ENCODE data around the gene EXOC3. TPM values are rescaled to one million over a fixed set of nuclear protein-coding genes. Genes with fewer than 3 reads are reported as not detected.

The EXOC3 gene
- 43.9 TPM for total RNA-seq (ENCODE audit: unreplicated experiment)
- long read RNA-seq, partial matches to known transcripts, result 2 of 7 reads
- long read RNA-seq, other reads (novel, unspliced or antisense), result 0 of 7 reads

- no peaks in the 10 kb centered on the region for H3K9me3 Mint-ChIP-seq (ENCODE audit: unreplicated experiment)
- peak within 1 kb of the TSS; percentile 94 for H3K4me3 Mint-ChIP-seq (ENCODE audit: unreplicated experiment)
- H3K27me3 Mint-ChIP-seq (ENCODE audit: unreplicated experiment), result peaks cover 8% of the 10 kb centered on the region
- H3K27ac Mint-ChIP-seq (ENCODE audit: unreplicated experiment), result peak within 1 kb of the TSS; percentile 74
- peaks cover 19% of the 10 kb centered on the region for H3K4me1 Mint-ChIP-seq (ENCODE audit: unreplicated experiment)
- peaks cover 14% of the 10 kb centered on the region for H3K36me3 Mint-ChIP-seq (ENCODE audit: low read depth, unreplicated experiment)
- TF ChIP-seq CTCF (IDR thresholded peaks at IDR 0.05; ENCODE audit: unreplicated experiment), result no peak
- peak; percentile 59 for DNase-seq (ENCODE audit: low spot score)
Observed at GRCh38 chr5:442335-443238, at the start of gene EXOC3. Gene EXOC3, plus strand, starts transcription at chr5:443176. Its CDS starts 3,030 bp downstream, at chr5:446206.

DNA sequence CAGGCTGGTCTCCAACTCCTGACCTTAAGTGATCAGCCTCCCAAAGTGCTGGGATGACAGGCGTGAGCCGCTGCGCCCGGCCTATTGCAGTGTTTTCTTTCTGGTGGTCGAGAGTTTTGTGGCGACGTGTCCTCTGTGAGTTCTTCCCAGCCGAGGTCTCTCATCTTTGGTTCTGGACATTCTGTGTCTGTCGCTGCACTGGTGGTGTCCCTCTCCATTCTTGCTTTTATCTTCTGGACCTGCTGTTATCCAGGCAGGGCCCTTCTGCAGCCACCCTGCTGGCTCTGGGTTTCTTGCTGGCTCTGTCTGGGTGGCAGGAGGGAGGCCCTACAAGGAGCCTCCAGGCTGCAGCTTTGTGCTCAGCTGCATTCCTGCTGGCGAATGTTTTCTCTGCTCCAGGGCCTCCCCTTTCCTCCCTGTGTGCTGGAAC is 49.1 kb upstream of the EXOC3 start:
- H3K27ac Mint-ChIP-seq (ENCODE audit: unreplicated experiment), result peak overlapping the region; percentile 1
- no peak overlapping the region for H3K4me3 Mint-ChIP-seq (ENCODE audit: unreplicated experiment)
- no peak for TF ChIP-seq CTCF (IDR thresholded peaks at IDR 0.05; ENCODE audit: unreplicated experiment)
- peaks cover 10% of the 10 kb centered on the region for H3K27me3 Mint-ChIP-seq (ENCODE audit: unreplicated experiment)
- H3K36me3 Mint-ChIP-seq (ENCODE audit: low read depth, unreplicated experiment), result peaks cover 15% of the 10 kb centered on the region
- H3K9me3 Mint-ChIP-seq (ENCODE audit: unreplicated experiment), result no peaks in the 10 kb centered on the region
- no peak for DNase-seq (ENCODE audit: low spot score)
- peaks cover 25% of the 10 kb centered on the region for H3K4me1 Mint-ChIP-seq (ENCODE audit: unreplicated experiment)

DNA sequence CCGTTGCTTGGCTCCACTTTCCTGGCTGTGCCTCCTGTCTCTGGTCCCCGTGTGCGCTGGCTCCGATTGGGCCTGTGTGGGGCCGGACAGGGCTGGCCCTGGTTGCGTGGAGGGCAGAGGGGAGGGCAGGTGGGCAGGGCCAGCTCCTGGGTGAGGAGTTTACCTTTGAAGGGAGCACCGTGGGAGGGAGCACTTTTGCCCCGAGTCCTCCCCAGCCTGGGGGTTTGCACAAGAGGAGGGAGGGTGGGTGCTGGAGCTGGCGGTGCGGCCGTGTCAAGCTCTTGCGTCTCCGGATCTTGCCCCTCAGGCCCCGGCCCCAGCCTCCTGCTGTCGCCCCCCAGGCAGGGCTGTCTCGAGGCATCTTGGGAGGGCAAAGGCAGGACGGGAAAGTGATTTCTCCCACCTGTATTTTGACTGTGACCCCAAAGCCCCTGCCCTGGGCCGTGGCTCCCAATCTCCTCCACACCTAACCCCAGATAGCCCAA is 48.3 kb upstream of the EXOC3 start:
- peaks cover 27% of the 10 kb centered on the region for H3K4me1 Mint-ChIP-seq (ENCODE audit: unreplicated experiment)
- H3K36me3 Mint-ChIP-seq (ENCODE audit: low read depth, unreplicated experiment), result peaks cover 15% of the 10 kb centered on the region
- DNase-seq (ENCODE audit: low spot score), result no peak
- no peak for TF ChIP-seq CTCF (IDR thresholded peaks at IDR 0.05; ENCODE audit: unreplicated experiment)
- no peaks in the 10 kb centered on the region for H3K9me3 Mint-ChIP-seq (ENCODE audit: unreplicated experiment)
- no peak overlapping the region for H3K27ac Mint-ChIP-seq (ENCODE audit: unreplicated experiment)
- peaks cover 12% of the 10 kb centered on the region for H3K27me3 Mint-ChIP-seq (ENCODE audit: unreplicated experiment)
- H3K4me3 Mint-ChIP-seq (ENCODE audit: unreplicated experiment), result no peak overlapping the region

DNA sequence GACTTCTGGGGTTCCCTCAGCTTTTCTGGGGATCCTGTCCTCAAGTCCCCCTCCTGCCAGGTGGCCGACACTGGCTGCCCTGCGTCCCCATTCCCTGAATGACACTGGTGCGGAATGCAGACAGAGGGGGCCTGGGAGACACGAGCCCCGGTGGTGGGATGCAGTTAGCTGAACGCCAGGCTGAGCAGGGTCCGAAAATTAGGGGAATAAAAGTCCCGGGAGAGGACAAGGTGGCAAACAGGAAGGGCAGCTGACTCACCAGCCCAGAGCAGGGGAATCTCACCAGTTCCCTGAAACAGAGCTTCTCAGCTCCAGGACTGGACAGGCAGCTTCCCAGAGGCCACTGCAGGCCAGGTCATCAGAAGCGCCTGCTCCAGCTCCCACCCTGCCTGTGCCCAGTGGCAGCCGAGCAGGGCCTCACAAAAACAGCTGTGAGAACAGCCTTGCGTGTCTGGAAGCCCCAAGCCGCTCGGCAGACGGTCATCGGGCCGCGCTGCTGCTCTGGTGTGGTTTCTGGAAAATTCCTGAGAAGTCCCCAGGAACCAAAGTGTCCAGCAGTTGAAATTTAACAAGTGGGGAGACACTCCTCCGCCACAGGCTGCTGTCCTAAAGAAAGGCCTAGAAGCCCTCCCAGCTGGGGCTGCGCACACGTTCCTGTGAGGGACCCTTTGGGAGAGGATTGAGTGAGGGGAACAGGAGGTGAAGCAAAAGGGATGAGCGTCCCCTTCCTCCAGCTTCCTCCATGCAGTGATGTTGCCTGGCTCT is 47.6 kb upstream of the EXOC3 start:
- Mint-ChIP-seq H3K27me3 (ENCODE audit: unreplicated experiment) (peaks cover 14% of the 10 kb centered on the region), H3K4me3 (ENCODE audit: unreplicated experiment) (no peak overlapping the region), H3K9me3 (ENCODE audit: unreplicated experiment) (no peaks in the 10 kb centered on the region), H3K4me1 (ENCODE audit: unreplicated experiment) (peaks cover 26% of the 10 kb centered on the region), H3K36me3 (ENCODE audit: low read depth, unreplicated experiment) (peaks cover 17% of the 10 kb centered on the region), H3K27ac (ENCODE audit: unreplicated experiment) (no peak overlapping the region)
- TF ChIP-seq CTCF (IDR thresholded peaks at IDR 0.05; ENCODE audit: unreplicated experiment), result no peak
- DNase-seq (ENCODE audit: low spot score), result no peak

Measured in endothelial cell (in vitro differentiated cells).